GM12864 (cell line): Measurements from ENCODE around the gene ZNF101.

Source experiments
- DNase-seq: peaks from one replicate; pipeline ENCODE4 v3.0.0-alpha.2; 2011; ENCODE audit warnings: low read depth
- H3K4me3 ChIP-seq: 2 replicates; pipeline ENCODE4 v1.5.1; 2011; ENCODE audit warnings: mild to moderate bottlenecking, low read depth, low read length, control low read depth
- CTCF ChIP-seq: IDR thresholded peaks from 2 replicates; pipeline ENCODE4 v1.5.1; 2011; ENCODE audit warnings: low read depth, mild to moderate bottlenecking, moderate library complexity, low read length, control low read depth, inconsistent platforms; ENCODE audit errors: missing control alignments

ZNF101 gene

GRCh38 chr19:19649580-19649995, 19.1 kb upstream of the ZNF101 start:
- H3K4me3 ChIP-seq: no peak overlapping the region
- no peak for DNase-seq
- TF ChIP-seq CTCF: no peak

- TF ChIP-seq CTCF: no peak
- no peak overlapping the region for H3K4me3 ChIP-seq
- DNase-seq: no peak
Observed at GRCh38 chr19:19650331-19650730, 18.3 kb upstream of the ZNF101 start.

- TF ChIP-seq CTCF: no peak
- H3K4me3 ChIP-seq: no peak overlapping the region
- DNase-seq: no peak
Observed at GRCh38 chr19:19651076-19651475, 17.6 kb upstream of the ZNF101 start.

- TF ChIP-seq CTCF: no peak
- DNase-seq: no peak
- H3K4me3 ChIP-seq: no peak overlapping the region
Observed at GRCh38 chr19:19652482-19653295, 15.9 kb upstream of the ZNF101 start.

- no peak overlapping the region for H3K4me3 ChIP-seq
- DNase-seq: no peak
- TF ChIP-seq CTCF: no peak
Observed at GRCh38 chr19:19653597-19654147, 15.0 kb upstream of the ZNF101 start.

- no peak for TF ChIP-seq CTCF
- no peak overlapping the region for H3K4me3 ChIP-seq
- no peak for DNase-seq
Observed at GRCh38 chr19:19654441-19654840, 14.2 kb upstream of the ZNF101 start.
